Endothelial cell of umbilical vein (primary cell): ENCODE data around the gene CARHSP1. TPM values are rescaled to one million over a fixed set of nuclear protein-coding genes. Genes with fewer than 3 reads are reported as not detected.

Source experiments
- BruUV-seq: library from RNA; stranded (reverse); fragments of 400-500 nt; replicated peaks from 2 replicates; lab custom pipeline; 2021; lab: Mats Ljungman, UMichigan
- CTCF ChIA-PET: fragments of 300-600, 350-600 bp; sonication (Branson Sonifier 250); formaldehyde crosslinking; loops from one replicate; lab custom pipeline; 2021; ENCODE audit warnings: antibody characterized with exemption, inconsistent platforms; lab: Charles Lee
- POLR2A ChIA-PET: fragments of 300-600, 350-600 bp; sonication (Branson Sonifier 250); formaldehyde crosslinking; loops from one replicate; lab custom pipeline; 2021; ENCODE audit warnings: antibody characterized with exemption, inconsistent platforms; lab: Charles Lee
- DNase-seq: peaks from one replicate; pipeline ENCODE4 v3.0.0-alpha.2; 2011; ENCODE audit warnings: low read depth, low spot score
- FAIRE-seq: peaks from 2 replicates; lab custom pipeline; 2011; peaks lifted over from hg19 to GRCh38; lab: Jason Lieb, UNC
- H2AFZ ChIP-seq: 2 replicates; pipeline ENCODE4 v1.6.0; 2012; ENCODE audit warnings: low read depth, low read length, control low read depth, inconsistent platforms
- H3K27ac ChIP-seq: 2 replicates; pipeline ENCODE4 v1.5.1; 2011; ENCODE audit warnings: low read depth, mild to moderate bottlenecking, control low read depth, low read length, moderate library complexity; ENCODE audit not compliant: insufficient read depth
- H3K27me3 ChIP-seq, 2 experiments: 2 replicates each; pipeline versions ENCODE4 v1.6.0 to v1.6.1; 2011; ENCODE audit warnings: low read length in 2 of 2, mixed read lengths in 1 of 2; ENCODE audit not compliant: control insufficient read depth in 2 of 2, insufficient read depth in 2 of 2
- H3K36me3 ChIP-seq, 2 experiments: 2 replicates in 1 of 2; 3 replicates in 1 of 2; pipeline ENCODE4 v1.5.1; 2011; ENCODE audit warnings: low read length in 2 of 2, mild to moderate bottlenecking in 1 of 2, moderate library complexity in 1 of 2; ENCODE audit not compliant: control insufficient read depth in 2 of 2, insufficient read depth in 2 of 2; ENCODE audit errors: extremely low read depth in 1 of 2
- H3K4me1 ChIP-seq: 3 replicates; pipeline ENCODE4 v1.5.1; 2011; ENCODE audit warnings: mild to moderate bottlenecking, low read length; ENCODE audit not compliant: control insufficient read depth, insufficient read depth; ENCODE audit errors: extremely low read depth
- H3K4me2 ChIP-seq: 2 replicates; pipeline ENCODE4 v1.6.1; 2011; ENCODE audit warnings: low read length, control low read depth, mixed read lengths; ENCODE audit not compliant: insufficient read depth
- H3K4me3 ChIP-seq, 3 experiments: fragments of 200-600 bp in 1 of 3; sonication (generic), shearing (Covaris generic) in 1 of 3; replicated peaks in 1 of 3; 2 replicates each; pipeline ENCODE4 v1.5.1; 2011 to 2016; ENCODE audit warnings: control low read depth in 3 of 3, low read length in 3 of 3, mild to moderate bottlenecking in 2 of 3, inconsistent platforms in 1 of 3, low read depth in 1 of 3, moderate library complexity in 1 of 3; ENCODE audit not compliant: insufficient read depth in 1 of 3
- H3K79me2 ChIP-seq: 2 replicates; pipeline ENCODE4 v1.6.0; 2012; ENCODE audit warnings: low read length, inconsistent platforms; ENCODE audit not compliant: control insufficient read depth, insufficient read depth
- H3K9ac ChIP-seq: replicated peaks from 2 replicates; pipeline ENCODE3; 2011; ENCODE audit warnings: low read length, control low read depth; ENCODE audit not compliant: insufficient read depth; ENCODE audit errors: extremely low read depth
- H3K9me1 ChIP-seq: replicated peaks from 3 replicates; pipeline ENCODE4 v1.6.0; 2011; ENCODE audit warnings: mild to moderate bottlenecking, low read length; ENCODE audit not compliant: control insufficient read depth, insufficient read depth; ENCODE audit errors: extremely low read depth
- H3K9me3 ChIP-seq: replicated peaks from 2 replicates; pipeline ENCODE4 v1.5.1; 2012; ENCODE audit warnings: low read length, inconsistent platforms; ENCODE audit not compliant: control insufficient read depth, insufficient read depth
- H4K20me1 ChIP-seq: replicated peaks from 2 replicates; pipeline ENCODE3; 2011; ENCODE audit warnings: mild to moderate bottlenecking, low read length; ENCODE audit not compliant: control insufficient read depth, insufficient read depth; ENCODE audit errors: extremely low read depth
- CTCF ChIP-seq, 2 donors: IDR thresholded peaks; 1 replicate in 1 of 2; 2 replicates in 1 of 2; pipeline ENCODE4 v1.5.1; 2011; ENCODE audit warnings: low read length in 2 of 2, mild to moderate bottlenecking in 2 of 2, moderate library complexity in 2 of 2, control low read depth in 1 of 2, inconsistent platforms in 1 of 2, low read depth in 1 of 2; ENCODE audit not compliant: insufficient read depth in 1 of 2; ENCODE audit errors: extremely low read depth in 1 of 2
- EZH2 ChIP-seq: IDR thresholded peaks from 2 replicates; pipeline ENCODE4 v1.6.1; 2012; ENCODE audit warnings: borderline replicate concordance, low read depth, mild to moderate bottlenecking, moderate library complexity, low read length, inconsistent platforms; ENCODE audit not compliant: severe bottlenecking
- FOS ChIP-seq: IDR thresholded peaks from 2 replicates; pipeline ENCODE4 v1.6.1; 2011; ENCODE audit warnings: mild to moderate bottlenecking, low read length, moderate library complexity, borderline replicate concordance; ENCODE audit not compliant: insufficient read depth
- GATA2 ChIP-seq: IDR thresholded peaks from 2 replicates; pipeline ENCODE4 v1.7.0; 2011; ENCODE audit warnings: low read depth, mild to moderate bottlenecking, moderate library complexity, mixed read lengths, low read length; ENCODE audit not compliant: insufficient read length, insufficient read depth
- JUN ChIP-seq: IDR thresholded peaks from 2 replicates; pipeline ENCODE4 v1.6.1; 2011; ENCODE audit warnings: borderline replicate concordance, low read depth; ENCODE audit not compliant: insufficient read length, insufficient read depth
- MAX ChIP-seq: IDR thresholded peaks from 2 replicates; pipeline ENCODE4 v1.6.1; 2011; ENCODE audit not compliant: insufficient read depth, insufficient read length
- MYC ChIP-seq: IDR thresholded peaks from one replicate; pipeline ENCODE4 v1.6.1; 2011; ENCODE audit warnings: mild to moderate bottlenecking, low read depth, low read length
- POLR2A ChIP-seq: IDR thresholded peaks from 2 replicates; pipeline ENCODE4 v1.6.1; 2012; ENCODE audit warnings: low read depth, mild to moderate bottlenecking, control low read depth, low read length
- POLR2AphosphoS5 ChIP-seq: IDR thresholded peaks from 2 replicates; pipeline ENCODE4 v1.6.1; 2012; ENCODE audit warnings: low read depth, mild to moderate bottlenecking, control low read depth, low read length, moderate library complexity; ENCODE audit not compliant: insufficient read depth
- dilution Hi-C: fragments of 300-500 bp; cut with MboI; formaldehyde crosslinking; loops from one replicate; pipeline ENCODE4 v1.15.0; 2019; ENCODE audit warnings: low sequenced_read_pairs; ENCODE audit not compliant: extremely low pct_ligation_motif_present
- intact Hi-C: fragments of 100-400 bp; cut with micrococcal nuclease; formaldehyde crosslinking; loops from one replicate; pipeline ENCODE4 v1.10.0; 2022
- polyA plus RNA-seq, 4 experiments: library from polyadenylated mRNA; depleted of rRNA in 3 of 4; stranded (reverse) in 3 of 4; unstranded in 1 of 4; fragments of >200 nt; gene quantifications; 2 replicates each; pipeline versions ENCODE4 v1.2.1 to v1.2.3, GENCODE V29; 2011 to 2012; ENCODE audit warnings: missing spikeins in 1 of 4
- total RNA-seq: library from RNA; stranded (reverse); gene quantifications from 2 replicates; pipeline ENCODE4 v1.2.3, GENCODE V29; 2021

The CARHSP1 gene
- total and polyA plus RNA-seq, 2 donors (not counting 3 experiments of a cell fraction or from before 2014, with no cell fraction given), result 64.9 to 72.5 TPM

- no peak overlapping the region for H3K9ac ChIP-seq
- FAIRE-seq (no peak), DNase-seq (no peak)
- BruUV-seq, result no TSS peak
- TF ChIP-seq MAX, result no peak
- no peak for TF ChIP-seq MYC
- no peak for TF ChIP-seq EZH2
- no peak for TF ChIP-seq CTCF (IDR thresholded peaks at IDR 0.05; ENCODE audit: extremely low read depth in 1 of 2, insufficient read depth in 1 of 2, low read depth in 1 of 2, low read length in 2 of 2)
- TF ChIP-seq POLR2AphosphoS5, result no peak
- no peak for TF ChIP-seq GATA2
- TF ChIP-seq FOS, result no peak
- TF ChIP-seq JUN, result no peak
- TF ChIP-seq POLR2A, result no peak
- H3K4me1 ChIP-seq, result no peaks in the 10 kb centered on the region
- H3K27ac ChIP-seq, result no peak overlapping the region
- dilution Hi-C loops (no loop called here), intact Hi-C loops (no loop called here)
- ChIA-PET CTCF (interaction anchor here (3.5 to 6.8 kb wide), 3 partner anchors 9 to 256 kb away, joined by 23 to 92 read pairs (median 67); partner anchors contain the start of gene CARHSP1), POLR2A (interaction anchor here (0.8 kb wide), 1 partner anchor 10 kb away, joined by 3 read pairs; the partner anchor contains the start of gene CARHSP1)
- H3K79me2 ChIP-seq, result no peaks in the 10 kb centered on the region
- no peak overlapping the region for H3K4me2 ChIP-seq
- no peaks in the 10 kb centered on the region for H3K36me3 ChIP-seq
- no peak overlapping the region for H2AFZ ChIP-seq
- H3K9me1 ChIP-seq, result no peaks in the 10 kb centered on the region
- no peak overlapping the region for H3K4me3 ChIP-seq
- H3K27me3 ChIP-seq, result peaks cover 0 to 2% of the 10 kb centered on the region in 2 experiments
- no peaks in the 10 kb centered on the region for H4K20me1 ChIP-seq
- H3K9me3 ChIP-seq, result no peaks in the 10 kb centered on the region
These were observed 9.7 kb upstream of the CARHSP1 start for GRCh38 chr16:8878523-8878911.
